Cerebellar nuclear complex (tissue), 1 donor: ENCODE data around the gene SAPCD1.
"Not testable (repeated sequence)": the region's sequence is repeated elsewhere in the genome, so short reads cannot be mapped to it uniquely, and the experiment has no call there.

ENCODE experiments used
- DNase-seq, 2 experiments: peaks; one replicate each; lab custom pipeline; 2025; lab: John Stamatoyannopoulos, UW

The SAPCD1 gene

DNA sequence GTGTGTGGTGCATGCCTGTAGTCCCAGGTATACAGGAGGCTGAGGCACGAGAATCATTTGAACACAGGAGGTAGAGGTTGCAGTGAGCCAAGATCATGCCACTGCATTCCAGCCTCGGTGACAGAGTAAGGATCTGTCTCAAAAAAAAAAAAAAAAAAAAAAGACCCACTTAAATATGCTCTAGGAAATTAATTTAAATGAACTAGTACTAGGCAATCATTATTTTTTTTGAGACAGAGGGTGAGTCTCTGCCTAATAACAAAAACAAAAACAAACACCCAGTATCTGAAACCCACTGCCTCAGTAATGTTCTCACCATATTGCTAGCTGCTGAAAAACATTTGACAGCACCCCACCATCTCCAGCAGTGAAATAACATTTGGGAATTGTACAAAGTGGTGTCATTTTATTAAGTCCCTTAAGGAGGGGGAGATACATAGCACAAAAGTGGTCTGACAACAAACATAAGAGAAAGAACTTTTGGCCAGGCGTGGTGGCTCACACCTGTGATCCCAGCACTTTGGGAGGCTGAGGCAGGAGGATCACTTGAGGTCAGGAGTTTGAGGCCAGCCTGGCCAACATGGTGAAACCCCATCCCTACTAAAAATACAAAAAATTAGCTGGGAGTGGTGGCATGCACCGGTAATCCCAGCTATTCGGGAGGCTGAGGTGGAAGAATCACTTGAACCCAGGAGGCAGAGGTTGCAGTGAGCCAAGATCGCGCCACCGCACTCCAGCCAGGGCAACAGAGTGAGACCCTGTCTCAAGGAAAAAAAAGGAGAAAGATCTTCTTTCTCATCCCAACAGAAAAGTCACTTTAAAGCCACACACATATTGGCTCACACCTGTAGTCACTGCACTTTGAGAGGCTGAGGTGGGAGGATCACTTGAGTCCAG lies 38.8 kb downstream of the SAPCD1 start:
- not testable (repeated sequence) for DNase-seq

- no peak for DNase-seq
Observed at GRCh38 chr6:31805939-31806469, 43.5 kb downstream of the SAPCD1 start.

- peak; percentile 27 to 87 for DNase-seq
Observed at GRCh38 chr6:31806470-31807272, 44.2 kb downstream of the SAPCD1 start, which contains the start of gene LSM2. Gene LSM2, minus strand, starts transcription at chr6:31806966. Its CDS starts 209 bp downstream, at chr6:31806757.

DNA sequence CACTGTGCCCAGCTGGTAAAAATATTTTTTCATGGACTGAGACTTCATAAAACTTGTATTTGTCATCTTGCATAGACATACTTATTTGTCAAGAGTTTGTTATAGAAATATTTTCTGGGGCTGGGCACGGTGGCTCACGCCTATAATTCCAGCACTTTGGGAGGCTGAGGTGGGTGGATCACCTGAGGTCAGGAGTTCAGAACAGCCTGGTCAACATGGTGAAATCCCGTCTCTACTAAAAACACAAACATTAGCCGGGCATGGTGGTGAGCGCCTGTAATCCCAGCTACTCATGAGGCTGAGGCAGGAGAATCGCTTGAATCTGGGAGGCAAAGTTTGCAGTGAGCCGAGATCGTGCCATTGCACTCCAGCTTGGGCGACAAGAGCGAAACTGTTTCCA lies 46.1 kb downstream of the SAPCD1 start:
- not testable (repeated sequence) for DNase-seq

- no peak for DNase-seq
Observed at GRCh38 chr6:31811645-31812044, 49.2 kb downstream of the SAPCD1 start.

DNA sequence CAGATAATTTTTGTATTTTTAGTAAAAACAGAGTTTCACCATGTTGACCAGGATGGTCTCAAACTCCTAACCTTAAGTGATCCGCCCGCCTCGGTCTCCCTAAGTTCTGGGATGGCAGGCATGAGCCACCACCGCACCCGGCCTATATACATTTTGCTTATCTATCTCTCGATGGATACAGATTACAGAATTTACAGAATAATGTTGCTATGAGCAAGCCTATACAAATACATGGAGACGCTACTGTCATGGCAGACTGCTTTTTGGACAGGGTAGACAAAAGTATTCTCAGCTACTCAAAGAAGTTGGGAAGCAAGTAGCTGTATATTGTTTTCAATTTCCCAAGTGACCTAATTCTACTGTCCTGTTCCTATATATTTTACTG lies 51.0 kb downstream of the SAPCD1 start:
- no peak for DNase-seq
